Upper lobe of left lung (tissue), 6 donors: ENCODE data around the gene JAM3. TPM values are rescaled to one million over a fixed set of nuclear protein-coding genes. Genes with fewer than 3 reads are reported as not detected.

ENCODE experiments used
- ATAC-seq, 2 donors: fragments of 200-7000 bp; cut with Tn5 transposase; one replicate each; pipeline ENCODE4 v1.9.1; 2022; ENCODE audit warnings: mild to moderate bottlenecking in 2 of 2, moderate library complexity in 2 of 2; ENCODE audit not compliant: low FRiP score in 2 of 2
- DNase-seq, 2 donors: peaks; one replicate each; pipeline ENCODE4 v3.0.0-alpha.2; 2019 to 2020
- H3K27ac ChIP-seq, 4 donors: fragments of 200-600 bp; sonication (generic); one replicate each; pipeline ENCODE4 v1.5.1; 2016 to 2019
- H3K27me3 ChIP-seq, 4 donors: fragments of 200-600 bp; sonication (generic); one replicate each; pipeline ENCODE4 v1.5.1; 2017 to 2019
- H3K36me3 ChIP-seq, 4 donors: fragments of 200-600 bp; sonication (generic); one replicate each; pipeline ENCODE4 v1.5.1; 2016 to 2019
- H3K4me1 ChIP-seq, 4 donors: fragments of 200-600 bp; sonication (generic); one replicate each; pipeline ENCODE4 v1.5.1; 2018 to 2019
- H3K4me3 ChIP-seq, 4 donors: fragments of 200-600 bp; sonication (generic); one replicate each; pipeline ENCODE4 v1.5.1; 2017 to 2019; ENCODE audit warnings: mild to moderate bottlenecking in 2 of 4, moderate library complexity in 1 of 4
- H3K9me3 ChIP-seq, 4 donors: fragments of 200-600 bp; sonication (generic); one replicate each; pipeline ENCODE4 v1.5.1; 2018 to 2019
- EP300 ChIP-seq, 4 donors: sonication (generic); formaldehyde crosslinking; IDR thresholded peaks; one replicate each; pipeline ENCODE4 v1.5.1; 2017; ENCODE audit warnings: antibody characterized with exemption in 4 of 4, control low read depth in 2 of 4
- POLR2A ChIP-seq, 4 donors: fragments of 450-650 bp; IDR thresholded peaks; one replicate each; pipeline ENCODE4 v1.5.1; 2016 to 2017; ENCODE audit warnings: antibody characterized with exemption in 4 of 4, mild to moderate bottlenecking in 2 of 4
- POLR2AphosphoS5 ChIP-seq, 2 donors: sonication (generic); formaldehyde crosslinking; IDR thresholded peaks; one replicate each; pipeline ENCODE4 v1.5.1; 2017; ENCODE audit warnings: antibody characterized with exemption in 2 of 2
- WGBS, 2 donors: methylation state at CpG; one replicate each; pipeline ENCODE4 v1.1.5; 2017 to 2018; 5-methylcytosine and 5-hydroxymethylcytosine counted together
- total RNA-seq, 6 donors: library from RNA; depleted of rRNA in 4 of 6; stranded (reverse); fragments of >200 nt in 4 of 6; gene quantifications; one replicate each; pipeline versions ENCODE4 v1.1.0 to v1.2.1, GENCODE V29; 2016 to 2021
- TF ChIP-seq, protein P1 (sequence below), 6 experiments: fragments of 450-650 bp in 4 of 6; fragments of 200-600 bp in 2 of 6; sonication (generic) in 2 of 6; IDR thresholded peaks; one replicate each; pipeline ENCODE4 v1.5.1; 2016 to 2019; ENCODE audit warnings: antibody characterized with exemption in 6 of 6
- donor health status: DM: no; HTN: no; CAD: no; lungs with moderate emphysema.
- donor health status: DM: no; HTN: yes; CAD: no; lungs with severe emphysema.

The JAM3 gene
- 10 to 100 TPM in 5 of 6 donors, 1 to 10 TPM in 1; 8.4 to 36.6 (median 18.6) TPM for total RNA-seq

DNA sequence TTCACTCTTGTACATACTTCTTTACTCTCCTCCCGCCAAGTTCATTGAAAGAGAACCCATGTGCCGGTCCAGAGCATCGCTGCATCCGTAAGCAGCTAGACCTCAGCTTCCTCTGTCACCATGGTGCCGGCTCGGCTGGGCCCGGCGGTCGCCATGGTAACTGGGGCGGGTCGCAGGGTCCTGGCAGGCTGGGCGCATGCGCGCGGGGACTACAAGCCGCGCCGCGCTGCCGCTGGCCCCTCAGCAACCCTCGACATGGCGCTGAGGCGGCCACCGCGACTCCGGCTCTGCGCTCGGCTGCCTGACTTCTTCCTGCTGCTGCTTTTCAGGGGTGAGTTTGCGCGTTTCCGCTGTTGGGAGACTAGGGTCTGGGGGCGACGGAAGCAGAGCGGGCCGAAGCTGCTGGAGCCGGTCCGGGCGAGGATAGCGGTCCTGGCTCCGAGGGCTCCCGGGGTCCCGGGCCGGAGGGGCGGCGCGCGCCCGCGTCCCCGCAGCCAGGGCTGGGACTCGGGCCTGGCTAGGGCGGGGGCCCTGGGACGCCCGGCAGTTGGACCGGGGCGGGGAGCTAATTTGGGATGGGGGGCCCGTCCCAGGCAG lies at the start of gene JAM3:
Gene JAM3, plus strand, starts transcription at position 244 of the 597 bp plus-strand sequence. Its CDS starts 12 bp downstream, at position 256.
- Histone ChIP-seq H3K4me3 (peak within 1 kb of the TSS; percentile 56 to 74 (median 65)), H3K27ac (peak within 1 kb of the TSS; percentile 71 to 93 (median 86)), H3K9me3 (no peaks in the 10 kb centered on the region), H3K27me3 (peaks cover 0 to 11% (median 4%) of the 10 kb centered on the region in 4 donors), H3K4me1 (peaks cover 0 to 21% (median 5%) of the 10 kb centered on the region in 4 donors), H3K36me3 (no peaks in the 10 kb centered on the region)
- ATAC-seq (peak; percentile 61 to 96), DNase-seq (peak; percentile 85 to 97)
- 0 to 1% methylated on average over 18 to 28 of the region's 57 CpGs for WGBS, 2 donors
- TF ChIP-seq POLR2AphosphoS5 (IDR thresholded peaks at IDR 0.05), result peak; percentile 59 to 89
- TF ChIP-seq EP300 (IDR thresholded peaks at IDR 0.05), result no peak
- TF ChIP-seq POLR2A (IDR thresholded peaks at IDR 0.05), result peak in 2 of 4 donors; percentile 59 to 66

GRCh38 chr11:134019500-134019899 lies 49.4 kb upstream of the JAM3 start:
- no peaks in the 10 kb centered on the region for H3K36me3 ChIP-seq
- DNase-seq, result no peak
- no peaks in the 10 kb centered on the region for H3K27me3 ChIP-seq
- no peaks in the 10 kb centered on the region for H3K4me1 ChIP-seq
- TF ChIP-seq EP300 (IDR thresholded peaks at IDR 0.05), result no peak
- TF ChIP-seq, protein P1, sequence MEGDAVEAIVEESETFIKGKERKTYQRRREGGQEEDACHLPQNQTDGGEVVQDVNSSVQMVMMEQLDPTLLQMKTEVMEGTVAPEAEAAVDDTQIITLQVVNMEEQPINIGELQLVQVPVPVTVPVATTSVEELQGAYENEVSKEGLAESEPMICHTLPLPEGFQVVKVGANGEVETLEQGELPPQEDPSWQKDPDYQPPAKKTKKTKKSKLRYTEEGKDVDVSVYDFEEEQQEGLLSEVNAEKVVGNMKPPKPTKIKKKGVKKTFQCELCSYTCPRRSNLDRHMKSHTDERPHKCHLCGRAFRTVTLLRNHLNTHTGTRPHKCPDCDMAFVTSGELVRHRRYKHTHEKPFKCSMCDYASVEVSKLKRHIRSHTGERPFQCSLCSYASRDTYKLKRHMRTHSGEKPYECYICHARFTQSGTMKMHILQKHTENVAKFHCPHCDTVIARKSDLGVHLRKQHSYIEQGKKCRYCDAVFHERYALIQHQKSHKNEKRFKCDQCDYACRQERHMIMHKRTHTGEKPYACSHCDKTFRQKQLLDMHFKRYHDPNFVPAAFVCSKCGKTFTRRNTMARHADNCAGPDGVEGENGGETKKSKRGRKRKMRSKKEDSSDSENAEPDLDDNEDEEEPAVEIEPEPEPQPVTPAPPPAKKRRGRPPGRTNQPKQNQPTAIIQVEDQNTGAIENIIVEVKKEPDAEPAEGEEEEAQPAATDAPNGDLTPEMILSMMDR (IDR thresholded peaks at IDR 0.05), result no peak
- no peak for TF ChIP-seq POLR2AphosphoS5 (IDR thresholded peaks at IDR 0.05)
- no peak for TF ChIP-seq POLR2A (IDR thresholded peaks at IDR 0.05)
- no peak for ATAC-seq
- H3K9me3 ChIP-seq, result no peaks in the 10 kb centered on the region
- H3K27ac ChIP-seq, result no peak overlapping the region
- no peak overlapping the region for H3K4me3 ChIP-seq
- WGBS, 2 donors, result 69 to 75% methylated on average over 7 of the region's 7 CpGs

GRCh38 chr11:134020598-134020997 lies 48.3 kb upstream of the JAM3 start:
- DNase-seq (no peak), ATAC-seq (no peak)
- Histone ChIP-seq H3K4me3 (no peak overlapping the region), H3K27me3 (no peaks in the 10 kb centered on the region), H3K4me1 (no peaks in the 10 kb centered on the region), H3K36me3 (no peaks in the 10 kb centered on the region), H3K27ac (no peak overlapping the region), H3K9me3 (no peaks in the 10 kb centered on the region)
- TF ChIP-seq POLR2AphosphoS5 (IDR thresholded peaks at IDR 0.05), result no peak
- TF ChIP-seq, protein P1 (IDR thresholded peaks at IDR 0.05), result no peak
- no peak for TF ChIP-seq POLR2A (IDR thresholded peaks at IDR 0.05)
- TF ChIP-seq EP300 (IDR thresholded peaks at IDR 0.05), result no peak
- 82 to 84% methylated on average over 10 to 13 of the region's 13 CpGs for WGBS, 2 donors

- H3K27ac ChIP-seq, result no peak overlapping the region
- DNase-seq, result no peak
- H3K9me3 ChIP-seq, result no peaks in the 10 kb centered on the region
- no peaks in the 10 kb centered on the region for H3K4me1 ChIP-seq
- TF ChIP-seq, protein P1 (IDR thresholded peaks at IDR 0.05), result no peak
- TF ChIP-seq POLR2AphosphoS5 (IDR thresholded peaks at IDR 0.05) (no peak), EP300 (IDR thresholded peaks at IDR 0.05) (no peak), POLR2A (IDR thresholded peaks at IDR 0.05) (no peak)
- H3K4me3 ChIP-seq, result no peak overlapping the region
- no peaks in the 10 kb centered on the region for H3K36me3 ChIP-seq
- WGBS, 2 donors, result 85 to 100% methylated on average over 5 to 7 of the region's 7 CpGs
- H3K27me3 ChIP-seq, result no peaks in the 10 kb centered on the region
- no peak for ATAC-seq
Measured at GRCh38 chr11:134021326-134021725, 47.5 kb upstream of the JAM3 start.

GRCh38 chr11:134022748-134023147 lies 46.1 kb upstream of the JAM3 start:
- Histone ChIP-seq H3K9me3 (no peaks in the 10 kb centered on the region), H3K4me3 (no peak overlapping the region), H3K27me3 (no peaks in the 10 kb centered on the region), H3K36me3 (no peaks in the 10 kb centered on the region), H3K4me1 (no peaks in the 10 kb centered on the region), H3K27ac (no peak overlapping the region)
- ATAC-seq, result no peak
- no peak for TF ChIP-seq POLR2A (IDR thresholded peaks at IDR 0.05)
- TF ChIP-seq, protein P1 (IDR thresholded peaks at IDR 0.05), result no peak
- no peak for TF ChIP-seq POLR2AphosphoS5 (IDR thresholded peaks at IDR 0.05)
- TF ChIP-seq EP300 (IDR thresholded peaks at IDR 0.05), result no peak
- 75 to 78% methylated on average over 9 of the region's 9 CpGs for WGBS, 2 donors
- no peak for DNase-seq
